ENCODE measurements around the gene PCDHGA1.
A peak's percentile ranks its signal among the peaks of the same experiment; 100 is the strongest.
"Not testable (repeated sequence)": the region's sequence is repeated elsewhere in the genome, so short reads cannot be mapped to it uniquely, and the experiment has no call there.

Gene PCDHGA1

GRCh38 chr5:141397756-141398551, 67.6 kb downstream of the PCDHGA1 start, which contains the start of gene PCDHGB5:
Gene PCDHGB5, plus strand, starts transcription at chr5:141397947. Its CDS starts 181 bp downstream, at chr5:141398128.
- Histone ChIP-seq H3K9me3 (ENCODE audit: control insufficient read depth, insufficient read depth, low read length) (peaks cover 48% of the 10 kb centered on the region), H3K79me2 (ENCODE audit: control insufficient read depth, low read length) (peaks cover 16% of the 10 kb centered on the region), H3K4me3 (ENCODE audit: low read length) (peak within 1 kb of the TSS; percentile 58), H3K36me3 (ENCODE audit: control insufficient read depth, low read length) (peaks cover 41% of the 10 kb centered on the region)
- H3K4me1 ChIP-seq (ENCODE audit: control insufficient read depth, low read length); H3K27me3 ChIP-seq (ENCODE audit: control insufficient read depth, low read length); H3K27ac ChIP-seq (ENCODE audit: low read depth, low read length); H4K20me1 ChIP-seq (ENCODE audit: control insufficient read depth, insufficient read depth, low read depth, low read length); H3K9me2 ChIP-seq (replicated peaks; ENCODE audit: control insufficient read depth, low read length); H3F3A ChIP-seq (ENCODE audit: control insufficient read depth, insufficient read depth); H3K4me2 ChIP-seq (ENCODE audit: low read length): not testable (repeated sequence)
- TF ChIP-seq CTCF (IDR thresholded peaks at IDR 0.05; ENCODE audit: low read depth, low read length, poor library complexity, severe bottlenecking): peak; percentile 43

- Histone ChIP-seq H3K4me1 (ENCODE audit: control insufficient read depth, low read length) (no peaks in the 10 kb centered on the region), H3K27me3 (ENCODE audit: control insufficient read depth, low read length) (no peaks in the 10 kb centered on the region), H3K4me3 (ENCODE audit: low read length) (peak overlapping the region; percentile 24; the same call in 1 of the 2 replicates), H3K9me3 (ENCODE audit: control insufficient read depth, insufficient read depth, low read length) (peaks cover 44% of the 10 kb centered on the region), H3K27ac (ENCODE audit: low read depth, low read length) (no peak overlapping the region), H3K4me2 (ENCODE audit: low read length) (no peak overlapping the region), H3K79me2 (ENCODE audit: control insufficient read depth, low read length) (peaks cover 16% of the 10 kb centered on the region), H4K20me1 (ENCODE audit: control insufficient read depth, insufficient read depth, low read depth, low read length) (no peaks in the 10 kb centered on the region), H3F3A (ENCODE audit: control insufficient read depth, insufficient read depth) (no peaks in the 10 kb centered on the region; the same call in 1 of the 2 replicates), H3K36me3 (ENCODE audit: control insufficient read depth, low read length) (peaks cover 36% of the 10 kb centered on the region), H3K9me2 (replicated peaks; ENCODE audit: control insufficient read depth, low read length) (no peaks in the 10 kb centered on the region)
- TF ChIP-seq EZH2phosphoT487 (IDR thresholded peaks at IDR 0.05; ENCODE audit: borderline replicate concordance, low read length): no peak
These were observed 68.3 kb downstream of the PCDHGA1 start for GRCh38 chr5:141398608-141399007.

GRCh38 chr5:141399555-141400258, 69.4 kb downstream of the PCDHGA1 start:
- Histone ChIP-seq H3K36me3 (ENCODE audit: control insufficient read depth, low read length) (peaks cover 33% of the 10 kb centered on the region), H3K27me3 (ENCODE audit: control insufficient read depth, low read length) (no peaks in the 10 kb centered on the region), H3K4me1 (ENCODE audit: control insufficient read depth, low read length) (no peaks in the 10 kb centered on the region), H3F3A (ENCODE audit: control insufficient read depth, insufficient read depth) (no peaks in the 10 kb centered on the region; the same call in 1 of the 2 replicates), H4K20me1 (ENCODE audit: control insufficient read depth, insufficient read depth, low read depth, low read length) (no peaks in the 10 kb centered on the region), H3K27ac (ENCODE audit: low read depth, low read length) (no peak overlapping the region), H3K9me2 (replicated peaks; ENCODE audit: control insufficient read depth, low read length) (no peaks in the 10 kb centered on the region), H3K4me3 (ENCODE audit: low read length) (0 out of 2 replicates have a peak overlapping the region, but pooled peaks have one; percentile 17), H3K79me2 (ENCODE audit: control insufficient read depth, low read length) (peaks cover 16% of the 10 kb centered on the region), H3K9me3 (ENCODE audit: control insufficient read depth, insufficient read depth, low read length) (peaks cover 37% of the 10 kb centered on the region), H3K4me2 (ENCODE audit: low read length) (no peak overlapping the region)
- no peak for TF ChIP-seq EZH2phosphoT487 (IDR thresholded peaks at IDR 0.05; ENCODE audit: borderline replicate concordance, low read length)
- no peak for TF ChIP-seq CTCF (IDR thresholded peaks at IDR 0.05; ENCODE audit: low read depth, low read length, poor library complexity, severe bottlenecking)

Measured in DOHH2 (cell line).